SH-SY5Y (cell line): ENCODE data around the gene MRPL34.

Experiments
- GATA2 ChIP-seq: IDR thresholded peaks from 2 replicates; pipeline ENCODE4 v1.6.1; 2011; ENCODE audit warnings: mild to moderate bottlenecking, low read depth, low read length
- GATA3 ChIP-seq: IDR thresholded peaks from 2 replicates; pipeline ENCODE4 v1.6.1; 2011; ENCODE audit warnings: low read depth, mild to moderate bottlenecking, low read length, moderate library complexity

DNA sequence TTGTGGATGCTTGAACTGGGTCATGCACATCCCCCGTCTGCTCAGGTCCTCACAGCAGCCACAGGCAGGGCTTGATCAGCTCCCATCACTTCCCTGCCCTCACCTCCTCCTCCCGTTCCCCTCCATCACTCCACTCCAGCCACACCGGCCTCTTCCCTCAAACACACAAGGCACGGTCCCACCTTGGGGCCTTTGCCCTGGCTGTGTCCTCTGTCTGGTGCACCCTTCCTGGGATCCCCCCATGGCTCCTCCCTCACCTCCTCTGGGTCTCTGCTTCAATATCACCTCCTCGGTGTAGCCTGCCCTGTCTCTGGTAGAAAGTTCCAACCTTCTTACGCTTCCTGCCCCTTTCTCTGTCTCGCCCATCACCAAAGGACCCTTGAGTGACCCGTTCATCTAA lies 47.7 kb downstream of the MRPL34 start:
- TF ChIP-seq GATA2 (no peak), GATA3 (no peak)
